Muscle layer of duodenum (tissue), 2 donors: ENCODE data around the gene SH3RF3.

Experiments
- H3K27ac ChIP-seq: one replicate; pipeline ENCODE4 v1.7.0; 2013; ENCODE audit warnings: mild to moderate bottlenecking, low read length
- H3K27me3 ChIP-seq: one replicate; pipeline ENCODE4 v1.7.0; 2013; ENCODE audit warnings: low read depth, mild to moderate bottlenecking, control low read depth, low read length
- H3K36me3 ChIP-seq, 2 donors: one replicate each; pipeline ENCODE4 v1.7.0; 2013; ENCODE audit warnings: low read length in 2 of 2, control low read depth in 1 of 2, mild to moderate bottlenecking in 1 of 2; ENCODE audit not compliant: insufficient read depth in 2 of 2, control insufficient read depth in 1 of 2
- H3K4me1 ChIP-seq, 2 donors: one replicate each; pipeline ENCODE4 v1.7.0; 2013; ENCODE audit warnings: low read length in 2 of 2, mild to moderate bottlenecking in 2 of 2, control low read depth in 1 of 2, moderate library complexity in 1 of 2; ENCODE audit not compliant: insufficient read depth in 2 of 2, control insufficient read depth in 1 of 2
- H3K4me3 ChIP-seq, 2 donors: one replicate each; pipeline ENCODE4 v1.7.0; 2013; ENCODE audit warnings: low read length in 2 of 2, low read depth in 1 of 2, mild to moderate bottlenecking in 1 of 2
- H3K9me3 ChIP-seq, 2 donors: one replicate each; pipeline ENCODE4 v1.7.0; 2013; ENCODE audit warnings: low read length in 2 of 2, control low read depth in 1 of 2, mild to moderate bottlenecking in 1 of 2; ENCODE audit not compliant: control insufficient read depth in 1 of 2
- donor health status: healthy.

SH3RF3 gene

DNA sequence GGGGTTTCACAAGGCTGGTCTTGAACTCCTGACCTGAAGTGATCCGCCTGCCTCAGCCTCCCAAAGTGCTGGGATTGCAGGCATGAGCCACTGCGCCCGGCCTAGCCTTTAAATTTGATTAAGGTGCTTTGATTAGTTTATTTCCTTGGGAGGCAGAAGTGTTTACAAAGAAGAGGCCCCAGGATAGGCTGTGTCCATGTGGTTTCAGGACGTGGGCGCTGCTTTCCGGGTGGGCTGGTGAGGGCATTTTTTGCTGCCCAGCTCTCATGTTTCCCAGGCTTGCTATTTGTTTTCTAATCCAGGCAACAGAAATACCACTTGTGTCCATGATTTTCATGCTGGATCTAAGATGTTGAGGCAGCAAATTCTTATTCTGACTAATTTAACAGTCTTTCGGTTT is 124.2 kb downstream of the SH3RF3 start:
- H3K4me3 ChIP-seq = no peak overlapping the region
- no peak overlapping the region for H3K27ac ChIP-seq
- no peaks in the 10 kb centered on the region for H3K36me3 ChIP-seq
- H3K4me1 ChIP-seq = peaks cover 2 to 7% of the 10 kb centered on the region in 2 donors
- no peaks in the 10 kb centered on the region for H3K9me3 ChIP-seq
- H3K27me3 ChIP-seq = no peaks in the 10 kb centered on the region

DNA sequence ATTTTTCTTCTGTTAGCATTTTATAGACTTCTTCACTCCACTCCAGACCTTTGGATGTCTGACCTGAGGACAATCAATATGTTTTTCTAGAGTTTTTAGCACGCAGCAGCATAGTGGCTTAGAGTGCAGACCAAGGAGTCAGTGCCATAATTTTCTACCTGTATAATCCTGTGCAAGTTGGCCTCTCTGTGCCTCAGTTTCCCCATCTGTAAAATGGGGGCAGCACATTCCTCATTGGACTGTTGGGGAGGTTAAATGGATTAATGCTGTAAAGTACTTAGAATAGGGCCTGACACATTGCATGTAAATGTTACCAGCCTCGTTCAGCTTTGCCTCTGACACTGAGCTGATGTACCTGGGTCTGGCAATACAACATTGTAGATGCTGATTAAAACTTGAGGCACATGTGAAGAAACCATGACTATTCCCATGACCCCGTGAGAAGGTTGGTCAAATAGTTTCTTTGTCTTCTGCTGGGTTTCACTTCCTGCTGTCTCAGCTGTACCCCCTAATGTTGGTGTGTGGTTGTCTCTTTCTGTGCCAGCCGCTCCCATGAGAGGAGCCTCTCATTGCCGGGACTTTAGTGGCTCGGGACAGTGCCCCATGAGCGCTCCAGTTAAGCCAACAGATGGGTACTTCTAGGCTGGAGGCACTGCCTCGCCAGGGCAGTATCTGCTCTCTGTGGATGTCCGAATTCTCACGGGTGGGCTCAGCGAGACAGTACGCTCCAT is 125.3 kb downstream of the SH3RF3 start:
- Histone ChIP-seq H3K36me3 (no peaks in the 10 kb centered on the region), H3K4me1 (peaks cover 0 to 8% of the 10 kb centered on the region in 2 donors), H3K4me3 (no peak overlapping the region), H3K9me3 (no peaks in the 10 kb centered on the region), H3K27ac (no peak overlapping the region), H3K27me3 (no peaks in the 10 kb centered on the region)

DNA sequence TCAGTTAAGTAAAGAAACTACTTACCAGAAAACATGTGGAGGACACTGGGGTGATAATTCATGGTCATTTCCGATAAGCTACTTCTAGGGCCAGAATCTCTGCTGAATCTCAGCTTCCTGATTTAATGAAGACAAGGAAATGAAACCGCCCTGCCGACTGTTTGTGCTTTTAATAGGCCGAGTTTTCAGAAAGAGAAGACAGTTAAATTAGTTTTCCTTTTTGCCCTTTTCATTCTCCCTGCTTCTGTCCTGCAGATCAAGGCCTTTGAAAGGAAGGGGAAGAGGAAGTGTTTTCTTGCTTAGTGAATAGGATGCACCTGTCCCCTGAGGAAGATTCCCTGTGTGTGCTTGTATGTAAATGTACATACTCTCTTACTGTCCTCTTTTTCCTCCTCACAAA is 126.6 kb downstream of the SH3RF3 start:
- Histone ChIP-seq H3K9me3 (no peaks in the 10 kb centered on the region), H3K4me1 (peaks cover 0 to 12% of the 10 kb centered on the region in 2 donors), H3K36me3 (no peaks in the 10 kb centered on the region), H3K27me3 (no peaks in the 10 kb centered on the region), H3K4me3 (no peak overlapping the region), H3K27ac (no peak overlapping the region)

DNA sequence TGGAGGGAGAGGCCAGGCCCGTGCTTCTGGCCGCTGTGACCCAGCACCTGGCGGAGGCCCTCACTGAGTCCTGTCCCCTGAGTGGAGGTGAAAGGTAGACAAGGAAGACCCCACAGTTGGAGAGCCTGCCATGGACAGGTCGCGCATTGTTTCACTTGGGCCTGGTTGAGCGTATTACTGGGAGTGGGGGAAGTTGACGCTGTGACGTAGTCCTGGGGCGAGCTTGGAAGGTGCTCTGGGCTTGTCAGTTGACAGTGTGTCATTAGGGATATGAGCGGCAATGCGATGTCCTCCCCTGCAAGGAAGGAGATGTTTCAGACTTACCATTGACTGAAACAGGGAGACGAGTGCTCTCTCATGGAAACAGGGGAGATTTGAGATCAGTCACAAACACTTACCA is 127.1 kb downstream of the SH3RF3 start:
- Histone ChIP-seq H3K36me3 (no peaks in the 10 kb centered on the region), H3K27me3 (no peaks in the 10 kb centered on the region), H3K4me3 (no peak overlapping the region), H3K27ac (no peak overlapping the region), H3K4me1 (peaks cover 0 to 12% of the 10 kb centered on the region in 2 donors), H3K9me3 (no peaks in the 10 kb centered on the region)

DNA sequence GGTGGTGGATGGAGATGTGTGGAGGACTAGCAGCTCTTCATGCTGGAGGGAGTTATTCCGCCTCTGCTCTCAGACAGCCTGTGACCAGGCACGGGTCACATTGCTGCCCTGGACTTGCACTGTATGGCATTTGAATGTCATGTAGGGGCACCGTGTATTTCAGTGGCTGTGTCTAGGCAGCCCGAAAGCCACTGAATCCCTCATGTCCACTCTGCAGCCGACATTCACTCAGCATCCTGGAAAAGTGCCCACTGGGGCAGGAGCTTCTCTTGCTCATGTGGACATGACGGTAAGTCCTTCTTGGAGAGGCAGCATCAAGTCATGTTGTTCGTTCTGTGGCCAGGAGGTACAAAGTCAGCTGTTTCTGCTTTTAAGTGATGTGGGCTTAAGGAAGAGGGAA is 127.9 kb downstream of the SH3RF3 start:
- Histone ChIP-seq H3K27ac (no peak overlapping the region), H3K9me3 (no peaks in the 10 kb centered on the region), H3K4me3 (no peak overlapping the region), H3K27me3 (no peaks in the 10 kb centered on the region), H3K4me1 (peaks cover 0 to 12% of the 10 kb centered on the region in 2 donors), H3K36me3 (no peaks in the 10 kb centered on the region)

DNA sequence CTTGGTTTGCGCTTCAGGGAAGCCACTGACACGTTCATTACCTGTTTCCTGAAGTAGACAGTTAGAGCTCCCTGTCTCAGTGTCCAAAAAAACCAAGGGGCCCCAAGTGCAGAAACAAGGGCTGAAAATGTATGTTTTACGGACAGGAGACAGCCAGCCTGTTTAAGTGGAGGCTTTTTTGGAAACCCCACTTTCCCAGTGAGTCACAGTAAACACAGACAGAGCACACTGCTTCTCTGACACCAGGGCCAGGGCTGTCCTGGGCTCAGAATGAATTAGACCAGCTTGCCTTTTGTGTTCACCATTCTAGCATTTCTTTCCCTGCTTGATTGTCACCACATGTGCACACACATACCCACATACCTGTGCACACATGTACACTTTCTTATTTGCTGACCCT is 128.6 kb downstream of the SH3RF3 start:
- Histone ChIP-seq H3K4me3 (no peak overlapping the region), H3K27ac (no peak overlapping the region)

DNA sequence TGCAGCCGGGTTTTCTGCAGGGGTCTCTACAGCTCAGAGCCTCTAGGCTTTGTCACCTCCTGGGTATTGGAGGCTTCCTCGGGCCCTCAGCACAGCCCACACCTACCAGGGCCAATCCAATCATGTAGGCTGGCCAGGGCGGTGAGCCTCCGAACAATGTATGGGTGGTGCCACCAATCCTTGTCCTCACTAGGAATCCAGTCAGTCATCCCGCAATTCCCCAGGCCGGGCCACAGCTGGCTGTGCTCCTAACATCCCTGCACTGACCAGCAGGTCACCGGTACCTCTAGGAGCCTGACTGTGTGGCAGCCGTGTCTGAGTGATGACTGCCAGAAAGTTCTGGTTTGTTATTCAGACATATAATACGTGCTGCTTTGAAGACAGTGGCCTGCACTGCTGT is 129.4 kb downstream of the SH3RF3 start:
- no peaks in the 10 kb centered on the region for H3K9me3 ChIP-seq
- no peaks in the 10 kb centered on the region for H3K36me3 ChIP-seq
- H3K27me3 ChIP-seq = no peaks in the 10 kb centered on the region
- H3K4me1 ChIP-seq = peaks cover 0 to 12% of the 10 kb centered on the region in 2 donors
- no peak overlapping the region for H3K4me3 ChIP-seq
- no peak overlapping the region for H3K27ac ChIP-seq

More for the DNA sequence above, 128.6 kb downstream of the SH3RF3 start:
- Histone ChIP-seq H3K36me3 (no peaks in the 10 kb centered on the region), H3K4me1 (peaks cover 0 to 12% of the 10 kb centered on the region in 2 donors), H3K27me3 (no peaks in the 10 kb centered on the region), H3K9me3 (no peaks in the 10 kb centered on the region)

DNA sequence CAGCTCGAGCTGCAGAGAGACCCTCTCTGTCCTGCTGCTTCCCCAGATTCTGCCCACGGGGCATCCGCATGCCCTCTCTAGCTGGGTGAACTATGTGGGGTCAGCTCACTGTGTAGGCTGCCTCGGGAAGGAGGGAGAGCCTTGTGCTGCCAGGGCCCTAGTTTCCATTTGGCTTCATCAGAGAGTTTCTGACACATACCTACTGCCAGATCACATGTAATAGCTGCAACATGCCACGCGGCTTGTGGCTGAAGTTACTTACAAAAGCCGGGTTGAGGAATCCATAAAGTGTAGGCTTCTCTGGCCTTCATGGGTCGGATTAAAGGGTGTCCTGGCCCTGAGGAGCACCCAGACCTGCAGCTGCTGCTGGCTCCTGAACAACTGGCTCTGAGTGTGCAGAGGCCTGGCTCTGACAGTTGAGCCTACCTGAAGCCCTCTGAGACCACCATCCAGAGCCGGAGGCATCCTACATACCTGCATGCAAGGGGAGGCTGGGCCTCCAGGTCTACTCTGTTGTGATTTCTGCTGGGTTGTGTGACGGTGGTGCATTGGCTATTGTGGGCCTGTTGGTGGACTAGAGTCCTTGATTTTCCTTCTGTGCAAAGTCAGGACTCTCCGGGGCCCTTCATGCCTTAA is 130.0 kb downstream of the SH3RF3 start:
- Histone ChIP-seq H3K27me3 (no peaks in the 10 kb centered on the region), H3K4me1 (peaks cover 0 to 12% of the 10 kb centered on the region in 2 donors)

DNA sequence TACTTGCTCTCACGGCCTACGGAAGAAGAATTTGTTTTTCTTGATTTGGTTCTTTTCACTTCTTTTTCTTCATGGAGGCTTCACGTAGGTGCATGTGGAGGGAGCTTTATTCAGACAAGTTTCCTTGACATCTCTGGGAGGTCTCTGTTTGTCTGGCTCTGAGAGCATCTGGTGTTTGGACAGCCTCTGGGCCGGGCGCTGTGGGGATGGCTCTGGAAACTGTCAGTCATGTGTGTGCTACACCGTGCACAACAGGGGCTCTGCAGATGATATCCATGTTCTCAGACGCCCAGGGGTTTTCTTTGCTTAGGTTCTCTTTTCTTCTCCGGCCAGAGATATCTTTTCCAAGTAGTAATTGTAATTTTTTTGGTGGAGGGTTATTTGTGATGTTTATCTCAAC is 130.7 kb downstream of the SH3RF3 start:
- Histone ChIP-seq H3K4me3 (no peak overlapping the region), H3K4me1 (peaks cover 0 to 12% of the 10 kb centered on the region in 2 donors), H3K36me3 (no peaks in the 10 kb centered on the region), H3K27ac (no peak overlapping the region), H3K9me3 (no peaks in the 10 kb centered on the region), H3K27me3 (no peaks in the 10 kb centered on the region)

More for the DNA sequence above, 130.0 kb downstream of the SH3RF3 start:
- Histone ChIP-seq H3K9me3 (no peaks in the 10 kb centered on the region), H3K4me3 (no peak overlapping the region), H3K27ac (no peak overlapping the region), H3K36me3 (no peaks in the 10 kb centered on the region)

DNA sequence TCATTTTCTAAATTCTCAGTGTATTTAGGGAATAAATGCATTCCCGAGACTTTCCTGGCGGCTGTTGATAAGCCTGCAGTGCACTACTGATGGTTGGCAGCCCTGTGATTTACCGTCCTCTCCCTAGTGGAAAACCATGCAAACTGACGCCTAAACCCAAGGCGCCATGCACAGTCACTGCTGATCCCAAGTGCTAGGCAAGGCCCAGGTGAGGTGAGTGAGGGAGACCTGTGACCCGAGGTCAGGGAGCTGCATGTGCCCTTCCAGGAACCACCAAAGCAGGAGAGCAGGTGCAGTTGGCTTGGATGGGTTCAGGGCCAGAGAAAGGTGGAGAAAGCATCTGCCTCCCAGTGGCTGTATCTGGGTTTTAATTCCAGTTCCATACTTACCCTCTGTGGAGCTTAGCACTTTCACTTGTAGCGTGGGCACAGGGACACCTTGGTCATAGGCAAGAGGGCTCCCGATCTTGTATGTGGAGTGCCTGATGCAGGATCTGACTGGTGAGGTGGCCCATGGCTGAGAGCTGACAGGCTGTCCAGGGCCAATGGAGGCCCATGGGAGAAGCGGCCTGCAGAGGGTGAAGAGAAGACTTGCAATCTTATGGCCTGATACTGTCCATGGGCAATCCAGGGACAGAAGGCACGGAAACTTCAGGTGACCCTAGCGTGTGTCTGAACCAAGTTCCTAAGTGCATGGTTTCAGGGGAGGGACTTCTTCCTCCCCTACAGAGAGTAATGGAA is 131.3 kb downstream of the SH3RF3 start:
- peaks cover 0 to 12% of the 10 kb centered on the region in 2 donors for H3K4me1 ChIP-seq
- H3K4me3 ChIP-seq = no peak overlapping the region
- H3K27me3 ChIP-seq = no peaks in the 10 kb centered on the region
- no peak overlapping the region for H3K27ac ChIP-seq
- no peaks in the 10 kb centered on the region for H3K9me3 ChIP-seq
- H3K36me3 ChIP-seq = no peaks in the 10 kb centered on the region

DNA sequence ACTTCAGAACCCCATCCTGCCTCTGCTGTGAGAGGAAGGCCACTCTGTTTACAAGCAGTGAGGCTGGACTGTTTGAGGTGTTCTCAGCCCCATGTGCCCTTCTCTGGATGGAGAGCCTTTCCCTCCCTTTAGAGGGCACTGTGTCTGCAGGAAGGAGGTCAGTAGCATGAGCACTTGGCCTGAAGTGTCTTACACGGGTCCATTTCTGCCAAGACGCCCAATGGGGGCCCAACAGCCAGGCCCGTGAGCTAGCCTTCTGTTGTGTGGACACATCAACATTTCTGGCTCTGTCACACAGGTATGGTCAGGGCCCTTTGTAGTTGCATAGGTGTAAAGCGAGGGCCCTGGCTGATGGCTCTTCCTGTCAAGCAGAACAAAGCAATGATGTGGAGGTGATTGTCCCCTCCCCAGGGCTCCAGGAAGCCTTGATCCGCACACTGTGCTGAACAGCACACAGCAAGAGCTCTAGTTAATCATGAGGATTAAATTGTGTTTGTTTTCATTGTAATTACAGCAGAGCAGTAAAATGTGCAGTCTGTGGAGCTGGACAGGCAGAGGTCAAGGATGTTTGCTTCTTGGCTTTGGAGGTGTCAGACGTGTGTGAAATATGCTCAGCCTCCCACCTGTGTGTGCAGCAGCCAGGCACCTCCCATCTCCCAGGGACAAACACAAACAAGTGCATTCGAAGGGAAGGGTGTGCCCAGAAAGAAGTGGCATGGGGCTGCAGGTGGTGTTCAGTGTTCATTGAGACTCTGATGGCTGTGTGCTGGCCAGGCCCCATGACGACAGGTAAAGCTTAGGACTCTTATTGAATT is 132.1 kb downstream of the SH3RF3 start:
- no peaks in the 10 kb centered on the region for H3K27me3 ChIP-seq
- H3K9me3 ChIP-seq = no peaks in the 10 kb centered on the region
- H3K27ac ChIP-seq = no peak overlapping the region
- no peak overlapping the region for H3K4me3 ChIP-seq
- H3K4me1 ChIP-seq = peaks cover 0 to 12% of the 10 kb centered on the region in 2 donors
- no peaks in the 10 kb centered on the region for H3K36me3 ChIP-seq
